ENCODE data around the gene TSHR. TPM values are rescaled to one million over a fixed set of nuclear protein-coding genes. Genes with fewer than 3 reads are reported as not detected.

TSHR gene
- total and polyA plus RNA-seq, 2 of the 13 experiments (the other 11 are each of a cell fraction or from before 2014, with no cell fraction given), result not detected

DNA sequence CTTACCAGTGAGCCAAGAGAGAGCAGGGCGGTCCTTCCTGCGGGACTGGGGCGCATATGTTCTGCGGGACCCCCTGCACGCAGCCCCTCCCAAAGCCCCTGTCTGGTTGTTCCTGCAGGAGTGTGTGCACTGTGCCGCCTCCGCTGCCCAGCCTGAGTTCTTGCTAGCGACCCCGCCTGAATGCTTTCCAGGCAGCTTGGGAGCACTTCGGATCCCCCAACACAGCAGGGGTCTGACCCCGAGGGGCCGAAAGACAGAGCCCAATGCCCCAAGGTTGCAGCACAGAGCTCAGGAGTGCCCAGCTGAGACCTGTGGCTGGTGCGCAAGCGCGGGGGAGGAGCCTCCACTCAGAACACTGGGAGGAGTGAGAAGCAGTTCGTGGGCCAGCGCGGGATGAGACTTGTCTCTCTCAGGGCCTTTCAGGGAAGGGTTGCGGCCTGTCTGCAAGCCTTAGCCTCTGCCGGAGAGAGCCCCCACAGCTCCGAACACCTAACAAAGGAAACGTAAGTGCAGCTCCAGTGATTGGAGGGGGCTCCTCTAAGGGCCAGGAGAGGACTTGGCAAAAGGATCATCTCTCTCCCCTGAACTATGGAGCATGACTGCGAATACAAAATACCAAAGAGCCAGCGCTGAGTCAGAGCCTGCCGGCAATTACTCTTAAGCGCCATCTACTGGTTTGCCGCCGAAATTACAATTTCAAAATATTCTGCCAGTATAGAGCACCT, 214.8 kb downstream of the TSHR start (continued):
- TF ChIP-seq, protein P1, sequence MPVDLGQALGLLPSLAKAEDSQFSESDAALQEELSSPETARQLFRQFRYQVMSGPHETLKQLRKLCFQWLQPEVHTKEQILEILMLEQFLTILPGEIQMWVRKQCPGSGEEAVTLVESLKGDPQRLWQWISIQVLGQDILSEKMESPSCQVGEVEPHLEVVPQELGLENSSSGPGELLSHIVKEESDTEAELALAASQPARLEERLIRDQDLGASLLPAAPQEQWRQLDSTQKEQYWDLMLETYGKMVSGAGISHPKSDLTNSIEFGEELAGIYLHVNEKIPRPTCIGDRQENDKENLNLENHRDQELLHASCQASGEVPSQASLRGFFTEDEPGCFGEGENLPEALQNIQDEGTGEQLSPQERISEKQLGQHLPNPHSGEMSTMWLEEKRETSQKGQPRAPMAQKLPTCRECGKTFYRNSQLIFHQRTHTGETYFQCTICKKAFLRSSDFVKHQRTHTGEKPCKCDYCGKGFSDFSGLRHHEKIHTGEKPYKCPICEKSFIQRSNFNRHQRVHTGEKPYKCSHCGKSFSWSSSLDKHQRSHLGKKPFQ (CRISPR knock-in tag; IDR thresholded peaks at IDR 0.05; ENCODE audit: insufficient replicate concordance), result peak; percentile 58
- TF ChIP-seq FOXM1 (CRISPR knock-in tag; IDR thresholded peaks at IDR 0.05) (no peak), ZNF343 (CRISPR knock-in tag; IDR thresholded peaks at IDR 0.05) (peak; percentile 85; the same call in 1 of the 2 replicates), MEIS1 (CRISPR knock-in tag; IDR thresholded peaks at IDR 0.05; ENCODE audit: borderline replicate concordance) (peak; percentile 89)

- no peak for DNase-seq (ENCODE audit: low spot score)
- no peaks in the 10 kb centered on the region for H3K79me2 ChIP-seq (ENCODE audit: insufficient read depth, low read length)
- ChIA-PET POLR2A (interaction anchor here (1.0 to 1.7 kb wide), 4 partner anchors 9 to 295 kb away, joined by 3 to 20 read pairs (median 6); partner anchors contain the start of genes CEP128 and GTF2A1), CTCF (ENCODE audit: low intra/inter-chr PET ratio, low total read pairs) (interaction anchor here (1.7 kb wide), 1 partner anchor 174 kb away, joined by 9 read pairs; no protein-coding TSS in a partner anchor)
- no peaks in the 10 kb centered on the region for H3K36me3 ChIP-seq (replicated peaks in 1 of 2; ENCODE audit: control insufficient read depth in 1 of 2, insufficient read depth in 2 of 2, low read length in 2 of 2)
- no peak for FAIRE-seq
- TF ChIP-seq CREM (IDR thresholded peaks at IDR 0.05) (0 out of 2 replicates have a peak, but pooled peaks have one; percentile 1), CREM (CRISPR knock-in tag; IDR thresholded peaks at IDR 0.05) (no peak), ZNF615 (CRISPR knock-in tag; IDR thresholded peaks at IDR 0.05; ENCODE audit: borderline replicate concordance) (no peak), TMF1 (CRISPR knock-in tag; IDR thresholded peaks at IDR 0.05; ENCODE audit: low read depth) (0 out of 2 replicates have a peak, but pooled peaks have one; percentile 13), RAD21 (CRISPR knock-in tag; IDR thresholded peaks at IDR 0.05) (0 out of 2 replicates have a peak, but pooled peaks have one; percentile 2)
- no peaks in the 10 kb centered on the region for H3K9me3 ChIP-seq (ENCODE audit: low read length)
- H4K20me1 ChIP-seq (ENCODE audit: insufficient read depth, low read length), result no peaks in the 10 kb centered on the region
- in situ Hi-C loops (cut with HindIII; ENCODE audit: extremely low pct_ligation_motif_present, low pct_unique_long_range_greater_than_20kb) (no loop called here), intact Hi-C loops (cut with micrococcal nuclease; ENCODE audit: unreplicated experiment) (loop anchor here (1.0 to 2.0 kb wide), 3 partner anchors 175 to 294 kb away; no protein-coding TSS in a partner anchor)
- H3K27ac ChIP-seq (ENCODE audit: extremely low read length, insufficient read depth, low read length), result peak overlapping the region; percentile 91
- no peaks in the 10 kb centered on the region for H3K27me3 ChIP-seq (ENCODE audit: control insufficient read depth in 1 of 2, insufficient read depth in 2 of 2, low read length in 2 of 2)
- H2AFZ ChIP-seq (ENCODE audit: low read length), result no peak overlapping the region
- H3K4me2 ChIP-seq (ENCODE audit: low read depth, low read length), result peak overlapping the region; percentile 83
- WGBS (ENCODE audit: low lambda C conversion rate), result 13% methylated on average over 3 of the region's 3 CpGs
- H3K4me1 ChIP-seq (ENCODE audit: insufficient read depth, low read length), result peaks cover 24% of the 10 kb centered on the region
- peak overlapping the region; percentile 84 for H3K9ac ChIP-seq (ENCODE audit: insufficient read depth, low read depth, low read length)
- TSS peak; percentile 95 for BruUV-seq (replicated peaks)
- ATAC-seq, result no peak
- peak overlapping the region in 1 of 3 experiments; percentile 80; a peak in 1 of 6 replicates for H3K4me3 ChIP-seq (replicated peaks in 1 of 3; ENCODE audit: insufficient read depth in 1 of 3, low read depth in 2 of 3, low read length in 3 of 3)
Measured at GRCh38 chr14:81170829-81171195, 215.4 kb downstream of the TSHR start.

Data from HepG2 (cell line).